ENCODE measurements around the gene EPB41L1.

EPB41L1 gene

GRCh38 chr20:36199345-36200257 lies 45.1 kb downstream of the EPB41L1 start:
- peak; percentile 81 for DNase-seq

- no peak for DNase-seq
Observed at GRCh38 chr20:36200451-36200850, 45.9 kb downstream of the EPB41L1 start.

- DNase-seq = no peak
Observed at GRCh38 chr20:36201198-36201597, 46.7 kb downstream of the EPB41L1 start.

GRCh38 chr20:36202891-36203338 lies 48.4 kb downstream of the EPB41L1 start:
- DNase-seq = peak; percentile 83

- no peak for DNase-seq
Observed at GRCh38 chr20:36203861-36204260, 49.3 kb downstream of the EPB41L1 start.

DNA sequence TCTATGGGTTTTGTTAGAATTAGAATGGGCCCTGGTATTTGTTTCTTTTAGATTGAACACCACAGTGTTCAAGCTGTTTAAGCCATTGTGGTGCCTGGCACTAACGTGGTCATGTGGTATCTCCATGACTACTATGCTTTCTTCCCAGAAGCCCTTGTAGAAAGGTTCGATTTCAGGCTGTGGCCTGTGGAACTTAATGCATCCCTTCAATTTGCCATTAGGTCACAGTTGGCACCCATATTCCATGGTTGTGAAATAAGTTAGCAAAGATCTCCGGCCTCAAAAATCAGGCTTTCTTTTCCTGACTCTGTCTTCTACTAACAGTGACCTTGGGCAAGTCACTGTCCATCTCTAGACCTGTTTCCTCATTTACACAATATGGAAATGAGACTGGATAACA lies 50.5 kb downstream of the EPB41L1 start:
- DNase-seq = no peak

DNA sequence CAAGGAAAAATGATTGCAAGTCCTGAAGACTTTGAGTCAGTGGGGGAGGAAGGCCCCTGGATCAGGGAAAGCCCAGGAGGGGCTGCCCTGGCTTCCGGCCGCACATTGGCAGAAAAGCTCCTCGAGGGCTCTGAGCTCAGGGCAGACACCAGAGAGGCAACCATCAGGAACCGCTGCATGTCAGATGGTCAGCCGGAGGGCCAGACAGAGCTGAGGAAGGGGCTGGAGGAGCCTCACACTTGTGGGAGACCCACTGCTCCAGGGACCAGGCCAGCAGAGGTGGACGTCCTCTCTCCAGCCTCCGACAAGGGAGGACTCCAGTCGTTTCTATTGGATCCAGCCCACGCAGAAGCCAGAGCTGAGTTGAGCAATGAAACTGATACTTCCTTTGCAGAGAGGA lies 51.5 kb downstream of the EPB41L1 start:
- no peak for DNase-seq

- DNase-seq = no peak
Observed at GRCh38 chr20:36206641-36207040, 52.1 kb downstream of the EPB41L1 start.

DNA sequence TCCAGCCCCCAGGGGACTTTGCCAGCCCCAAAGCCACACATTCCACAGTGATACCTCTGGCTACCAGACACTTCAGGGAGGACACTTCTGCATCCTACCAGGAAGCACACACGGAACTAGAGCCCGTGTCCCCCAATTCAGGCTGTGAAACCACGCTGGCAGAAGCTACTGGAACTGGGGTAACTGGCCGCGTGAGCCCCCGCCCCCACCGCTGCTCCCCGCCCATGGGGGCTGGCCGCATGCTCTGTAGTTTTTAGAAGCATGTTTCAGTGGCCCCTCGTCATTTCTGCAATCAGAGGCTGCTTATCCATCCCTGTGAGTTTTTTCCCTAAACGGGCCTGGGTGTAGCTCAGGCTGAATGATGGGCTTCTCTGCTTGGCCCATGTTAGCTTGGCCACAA lies 53.1 kb downstream of the EPB41L1 start:
- DNase-seq = no peak

- DNase-seq = no peak
Observed at GRCh38 chr20:36208257-36208656, 53.7 kb downstream of the EPB41L1 start.

DNA sequence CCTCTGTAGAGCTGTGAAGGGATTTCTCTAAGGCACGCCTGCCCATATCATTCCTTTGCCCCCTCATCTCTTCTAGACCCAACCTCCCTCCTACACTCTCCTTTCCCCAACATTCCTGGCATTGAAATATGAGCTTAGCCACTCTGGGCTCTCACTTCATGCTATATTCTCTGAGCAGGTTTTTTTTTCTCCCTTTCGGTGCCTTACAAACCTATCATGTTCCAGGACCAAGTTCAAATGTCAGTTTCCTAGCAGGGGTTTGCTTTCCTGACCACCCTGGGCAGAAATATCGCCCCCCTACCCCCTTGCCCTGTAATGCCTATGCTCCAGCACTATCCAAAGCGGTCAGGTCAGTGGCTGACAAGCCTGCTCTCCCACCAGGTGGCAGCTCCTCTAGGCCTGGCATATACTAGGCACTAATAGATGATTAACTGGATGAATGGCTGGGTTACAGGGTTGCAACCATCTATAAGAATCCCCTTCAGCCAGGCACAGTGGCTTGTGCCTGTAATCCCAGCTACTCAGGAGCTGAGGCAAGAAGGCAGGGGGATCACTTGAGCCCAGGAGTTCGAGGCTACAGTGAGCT lies 56.0 kb downstream of the EPB41L1 start:
- DNase-seq = no peak

DNA sequence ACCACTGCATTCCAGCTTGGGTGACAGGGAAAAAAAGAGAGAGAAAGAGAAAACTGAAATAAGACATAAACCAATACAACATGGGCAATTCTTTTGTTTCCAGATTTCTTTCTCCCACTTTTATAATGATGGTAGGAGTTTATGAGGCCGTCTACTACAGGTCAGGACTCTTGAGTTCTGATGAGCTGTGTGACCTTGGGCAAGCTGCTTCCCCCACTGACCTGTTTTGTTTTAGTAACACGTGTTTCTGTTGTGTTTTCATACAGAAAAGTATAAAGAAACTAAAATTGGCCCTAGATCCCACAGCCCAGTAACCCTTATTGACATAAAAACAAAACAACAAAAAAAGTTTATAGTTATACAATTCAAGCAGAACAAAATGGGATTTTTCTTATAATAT lies 58.8 kb downstream of the EPB41L1 start:
- DNase-seq = no peak

DNA sequence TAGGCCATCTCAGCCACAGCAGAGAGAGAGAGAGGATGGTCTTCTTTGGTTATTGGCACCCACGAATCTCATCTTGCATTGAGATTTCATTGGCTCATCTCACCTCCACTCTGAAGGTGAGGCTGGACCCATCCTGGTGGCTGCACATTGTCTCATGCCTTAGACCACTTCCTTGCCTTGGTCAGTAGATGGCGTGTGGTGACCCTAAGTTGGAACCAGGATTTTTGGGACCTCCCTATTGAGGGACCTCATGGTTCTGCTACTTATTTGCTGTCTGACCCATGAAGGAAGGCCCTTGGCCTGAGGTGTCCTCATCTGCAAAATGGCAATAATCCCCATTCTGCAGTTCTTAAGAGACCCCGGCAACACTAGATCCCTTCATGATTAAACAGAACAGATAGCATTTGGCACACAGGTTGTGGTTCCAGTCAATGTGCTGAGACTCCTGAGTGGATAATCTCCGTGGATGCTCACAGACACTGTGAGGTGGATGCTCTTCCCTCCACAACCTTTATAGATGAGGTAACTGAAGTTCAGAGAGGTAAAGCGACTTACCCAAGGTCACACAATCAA lies 60.2 kb downstream of the EPB41L1 start:
- no peak for DNase-seq

DNA sequence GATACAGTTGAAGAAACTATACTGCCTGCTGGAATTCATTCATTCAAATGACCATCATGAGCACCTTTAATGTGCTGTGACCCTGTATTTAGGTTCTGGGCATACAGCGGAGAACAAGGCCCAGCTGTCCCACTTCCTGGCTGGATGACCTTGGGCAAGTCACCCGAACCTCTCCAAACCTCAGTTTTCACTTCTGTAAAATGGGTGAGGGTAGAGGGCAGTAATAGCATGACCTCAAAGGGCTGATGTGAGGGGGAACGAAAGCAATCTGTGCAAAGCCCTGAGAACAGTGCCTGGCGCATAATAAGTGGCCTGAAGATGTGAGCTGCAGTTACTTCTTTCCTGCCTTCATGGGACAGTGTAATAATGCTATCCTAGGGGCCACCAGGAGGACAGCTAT lies 61.2 kb downstream of the EPB41L1 start:
- DNase-seq = no peak

GRCh38 chr20:36216314-36217025 lies 61.9 kb downstream of the EPB41L1 start:
- no peak for DNase-seq

- no peak for DNase-seq
Observed at GRCh38 chr20:36217226-36217625, 62.7 kb downstream of the EPB41L1 start.

DNA sequence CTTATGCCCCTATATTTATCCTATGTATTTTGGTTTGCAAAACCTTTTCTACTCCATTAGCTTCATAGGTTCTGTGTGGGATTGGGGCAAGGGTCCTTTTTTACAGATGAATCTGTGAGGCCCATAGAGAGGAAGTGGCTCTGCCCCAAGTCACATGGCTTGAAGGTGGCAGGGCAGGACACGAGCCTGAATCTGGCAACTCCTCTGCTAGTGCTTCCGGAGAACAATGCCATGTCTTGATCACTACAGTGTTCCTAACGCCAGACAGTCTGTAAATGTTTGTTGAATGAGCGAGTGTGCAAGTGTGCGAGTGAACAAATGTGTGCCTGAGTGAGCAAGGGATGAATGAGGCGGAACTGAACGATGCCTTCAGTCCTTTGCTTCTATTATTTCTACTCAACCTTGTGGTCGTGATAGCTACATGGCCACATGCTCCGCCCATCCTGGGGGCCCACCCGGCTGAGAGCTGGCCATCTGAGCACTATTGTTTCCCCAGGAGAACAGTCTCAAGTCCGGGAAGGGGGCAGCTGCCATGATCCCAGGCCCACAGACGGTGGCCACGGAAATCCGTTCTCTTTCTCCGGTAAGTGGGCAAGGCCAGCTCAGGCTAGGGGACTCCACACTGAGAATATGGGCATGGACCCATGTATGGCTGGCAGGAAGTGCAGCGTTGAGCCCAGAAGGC lies 64.0 kb downstream of the EPB41L1 start:
- DNase-seq = no peak

- DNase-seq = no peak
Observed at GRCh38 chr20:36219671-36220220, 65.2 kb downstream of the EPB41L1 start.

DNA sequence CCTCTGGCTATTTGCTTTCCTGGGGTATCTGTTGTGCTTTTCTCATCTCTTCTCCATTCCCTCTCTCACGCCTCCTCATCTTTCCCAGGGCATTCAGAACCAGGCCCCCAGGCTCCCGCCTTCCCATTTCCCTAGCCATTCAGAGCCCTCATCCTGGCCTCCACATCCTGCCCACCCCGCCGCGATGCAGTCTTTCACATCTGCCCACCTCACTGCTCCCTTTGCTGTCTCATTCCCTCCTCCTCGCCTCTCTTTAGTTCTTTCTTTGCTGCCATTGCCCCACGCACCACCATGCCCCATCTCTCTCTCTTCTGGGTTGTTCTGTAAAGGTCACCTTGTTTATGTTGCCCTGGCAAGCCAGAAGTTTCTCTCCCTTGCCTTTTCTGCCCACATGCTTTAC lies 71.1 kb downstream of the EPB41L1 start:
- DNase-seq = no peak

DNA sequence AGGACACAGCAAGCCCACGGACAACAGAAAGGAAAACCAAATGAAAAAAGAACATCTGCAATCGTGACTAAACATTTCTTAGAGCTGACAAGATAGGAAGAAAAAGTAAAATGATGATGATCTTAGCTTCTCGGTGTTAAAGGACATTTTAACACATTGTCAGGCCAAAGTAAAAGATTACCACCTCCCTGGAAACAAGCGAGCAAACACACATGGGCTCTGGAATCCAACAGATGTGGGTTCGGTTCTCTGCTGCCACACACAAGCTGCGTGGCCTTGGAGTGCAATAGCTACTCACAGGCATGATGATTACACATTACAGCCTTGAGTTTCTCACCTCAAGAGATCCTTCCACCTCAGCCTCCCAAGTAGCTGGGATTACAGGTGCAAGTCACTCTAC lies 74.2 kb downstream of the EPB41L1 start:
- DNase-seq = no peak

- DNase-seq = no peak
Observed at GRCh38 chr20:36230019-36230418, 75.5 kb downstream of the EPB41L1 start.

DNA sequence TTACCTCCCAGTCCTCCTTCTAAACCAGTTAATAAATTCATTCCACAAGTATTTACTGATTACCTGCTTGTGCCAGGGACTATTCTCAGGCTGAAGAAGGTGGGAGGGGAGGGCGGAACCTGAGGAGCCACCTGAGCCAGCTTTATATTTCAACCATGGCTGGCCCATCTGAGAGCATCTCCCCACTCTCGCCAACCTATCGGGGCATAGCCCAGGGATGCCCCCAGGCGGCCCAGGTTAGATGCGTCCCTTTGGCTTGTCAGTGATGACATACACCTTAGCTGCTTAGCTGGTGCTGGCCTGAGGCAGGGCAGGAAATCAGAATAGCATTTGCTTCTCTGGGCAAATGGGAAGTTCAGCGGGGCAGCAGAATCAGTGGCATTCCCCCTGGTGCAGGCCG lies 76.8 kb downstream of the EPB41L1 start:
- DNase-seq = no peak

Measured in activated CD4-positive, CD25-positive, alpha-beta regulatory T cell treated with anti-CD3 and anti-CD28 coated beads, Interleukin-2, amount 50 U/mL, for 72 hours (primary cell).